CD4-positive, alpha-beta T cell treated with Interleukin-6 at 100 ng/mL for 8 hours (primary cell): ENCODE measurements around the gene KMT2C.

Experiments used
- DNase-seq: peaks from one replicate; pipeline ENCODE4 v3.0.0-alpha.2; 2020; ENCODE audit warnings: mixed read lengths, low spot score

KMT2C gene

GRCh38 chr7:152140067-152140466, 295.7 kb downstream of the KMT2C start:
- no peak for DNase-seq

GRCh38 chr7:152137476-152138025, 298.3 kb downstream of the KMT2C start:
- no peak for DNase-seq

- no peak for DNase-seq
Measured at GRCh38 chr7:152136686-152137085, 299.1 kb downstream of the KMT2C start.

- no peak for DNase-seq
Measured at GRCh38 chr7:152133804-152134203, 302.0 kb downstream of the KMT2C start.

GRCh38 chr7:152132812-152133211, 303.0 kb downstream of the KMT2C start:
- no peak for DNase-seq

- DNase-seq, result no peak
Measured at GRCh38 chr7:152131981-152132494, 303.8 kb downstream of the KMT2C start.

GRCh38 chr7:152130658-152131590, 304.9 kb downstream of the KMT2C start:
- no peak for DNase-seq

GRCh38 chr7:152129682-152130081, 306.1 kb downstream of the KMT2C start:
- DNase-seq, result no peak

- DNase-seq, result no peak
Measured at GRCh38 chr7:152128741-152129461, 306.9 kb downstream of the KMT2C start.

GRCh38 chr7:152128252-152128651, 307.6 kb downstream of the KMT2C start:
- DNase-seq, result no peak

GRCh38 chr7:152127229-152127628, 308.6 kb downstream of the KMT2C start:
- DNase-seq, result no peak

- DNase-seq, result no peak
Measured at GRCh38 chr7:152126741-152127140, 309.1 kb downstream of the KMT2C start.

GRCh38 chr7:152122540-152122939, 313.3 kb downstream of the KMT2C start:
- no peak for DNase-seq

- no peak for DNase-seq
Measured at GRCh38 chr7:152121432-152121831, 314.4 kb downstream of the KMT2C start.

- no peak for DNase-seq
Measured at GRCh38 chr7:152120776-152121175, 315.0 kb downstream of the KMT2C start.

- DNase-seq, result no peak
Measured at GRCh38 chr7:152120210-152120609, 315.6 kb downstream of the KMT2C start.

- DNase-seq, result no peak
Measured at GRCh38 chr7:152117356-152117755, 318.4 kb downstream of the KMT2C start.

- DNase-seq, result no peak
Measured at GRCh38 chr7:152115021-152115718, 320.6 kb downstream of the KMT2C start.

- no peak for DNase-seq
Measured at GRCh38 chr7:152112829-152113228, 323.0 kb downstream of the KMT2C start.

- no peak for DNase-seq
Measured at GRCh38 chr7:152108359-152108758, 327.4 kb downstream of the KMT2C start.

GRCh38 chr7:152107945-152108344, 327.9 kb downstream of the KMT2C start:
- no peak for DNase-seq

GRCh38 chr7:152106990-152107389, 328.8 kb downstream of the KMT2C start:
- no peak for DNase-seq
